KMS-11 (cell line): ENCODE results near the gene MDC1.
A peak's percentile ranks its signal among the peaks of the same experiment; 100 is the strongest.

Experiments
- H2AFZ ChIP-seq: fragments of 200-600 bp; sonication (generic); 2 replicates; pipeline ENCODE4 v1.6.1; 2016; ENCODE audit warnings: antibody characterized with exemption, mixed run types, low read depth
- H3K27ac ChIP-seq: fragments of 200-600 bp; sonication (generic); 2 replicates; pipeline ENCODE4 v1.6.1; 2016; ENCODE audit warnings: mild to moderate bottlenecking, mixed run types
- H3K27me3 ChIP-seq: fragments of 200-600 bp; sonication (generic); 2 replicates; pipeline ENCODE4 v1.6.1; 2017; ENCODE audit warnings: mild to moderate bottlenecking, low read depth, mixed run types, moderate library complexity; ENCODE audit not compliant: insufficient read depth
- H3K36me3 ChIP-seq: fragments of 200-600 bp; sonication (generic); 2 replicates; pipeline ENCODE4 v1.6.1; 2017; ENCODE audit warnings: mild to moderate bottlenecking, mixed run types; ENCODE audit not compliant: insufficient read depth
- H3K4me1 ChIP-seq: fragments of 200-600 bp; sonication (generic); 2 replicates; pipeline ENCODE4 v1.6.1; 2016; ENCODE audit warnings: mild to moderate bottlenecking, low read depth, mixed run types; ENCODE audit not compliant: poor library complexity, severe bottlenecking
- H3K4me2 ChIP-seq: fragments of 200-600 bp; sonication (generic); 2 replicates; pipeline ENCODE4 v1.7.0; 2016; ENCODE audit warnings: mild to moderate bottlenecking, mixed run types
- H3K4me3 ChIP-seq: fragments of 200-600 bp; sonication (generic); IDR thresholded peaks from 2 replicates; pipeline ENCODE4 v1.6.1; 2017; ENCODE audit warnings: low read depth, low read length, mixed read lengths; ENCODE audit not compliant: insufficient read depth
- H3K79me2 ChIP-seq: fragments of 200-600 bp; sonication (generic); 2 replicates; pipeline ENCODE4 v1.6.1; 2016; ENCODE audit warnings: low read depth, mixed run types; ENCODE audit not compliant: insufficient read depth
- H3K9ac ChIP-seq: fragments of 200-600 bp; sonication (generic); 2 replicates; pipeline ENCODE4 v1.6.1; 2016; ENCODE audit warnings: mild to moderate bottlenecking, mixed run types
- H4K20me1 ChIP-seq: fragments of 200-600 bp; sonication (generic); 2 replicates; pipeline ENCODE4 v1.6.1; 2016; ENCODE audit warnings: mild to moderate bottlenecking, mixed run types; ENCODE audit not compliant: insufficient read depth
- CTCF ChIP-seq: fragments of 200-600 bp; sonication (generic); conservative IDR thresholded peaks from 2 replicates; pipeline ENCODE4 v1.6.1; 2017; ENCODE audit warnings: low read depth, mild to moderate bottlenecking, antibody characterized with exemption, low read length, moderate library complexity, mixed read lengths

MDC1 gene

GRCh38 chr6:30684386-30685156 is 32.5 kb downstream of the MDC1 start:
- Histone ChIP-seq H4K20me1 (no peaks in the 10 kb centered on the region), H3K4me2 (peak overlapping the region; percentile 94), H2AFZ (no peak overlapping the region), H3K79me2 (peaks cover 49% of the 10 kb centered on the region), H3K9ac (peak overlapping the region; percentile 13; the same call in 1 of the 2 replicates), H3K4me1 (peaks cover 62% of the 10 kb centered on the region), H3K36me3 (no peaks in the 10 kb centered on the region), H3K27me3 (no peaks in the 10 kb centered on the region), H3K27ac (peak overlapping the region; percentile 27; the same call in 1 of the 2 replicates), H3K4me3 (no peak overlapping the region)
- TF ChIP-seq CTCF = no peak

DNA sequence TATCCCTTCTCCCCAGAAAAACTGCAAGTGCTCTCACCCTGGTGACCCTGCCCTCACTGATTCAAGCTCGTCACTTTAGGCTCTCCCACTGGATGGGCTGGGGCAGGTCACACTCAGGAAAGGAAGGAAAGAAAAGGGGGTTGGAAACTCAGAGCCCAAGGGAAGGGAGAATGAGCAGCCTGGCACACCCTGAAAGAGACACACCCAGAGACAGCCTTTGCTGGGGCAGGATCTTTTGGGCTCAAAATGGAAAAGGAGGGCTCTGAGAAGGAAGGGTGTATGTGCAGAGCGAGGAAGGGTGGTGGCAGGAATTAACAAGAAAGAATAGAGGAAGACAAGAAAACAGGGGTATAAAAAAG is 33.1 kb downstream of the MDC1 start:
- H3K79me2 ChIP-seq = peaks cover 49% of the 10 kb centered on the region
- H3K27ac ChIP-seq = peak overlapping the region; percentile 27; the same call in 1 of the 2 replicates
- peak overlapping the region; percentile 94 for H3K4me2 ChIP-seq
- H3K36me3 ChIP-seq = no peaks in the 10 kb centered on the region
- no peak overlapping the region for H3K4me3 ChIP-seq
- no peak overlapping the region for H2AFZ ChIP-seq
- H3K9ac ChIP-seq = peak overlapping the region; percentile 13; the same call in 1 of the 2 replicates
- TF ChIP-seq CTCF = no peak
- H4K20me1 ChIP-seq = no peaks in the 10 kb centered on the region
- no peaks in the 10 kb centered on the region for H3K27me3 ChIP-seq
- peaks cover 59% of the 10 kb centered on the region for H3K4me1 ChIP-seq

DNA sequence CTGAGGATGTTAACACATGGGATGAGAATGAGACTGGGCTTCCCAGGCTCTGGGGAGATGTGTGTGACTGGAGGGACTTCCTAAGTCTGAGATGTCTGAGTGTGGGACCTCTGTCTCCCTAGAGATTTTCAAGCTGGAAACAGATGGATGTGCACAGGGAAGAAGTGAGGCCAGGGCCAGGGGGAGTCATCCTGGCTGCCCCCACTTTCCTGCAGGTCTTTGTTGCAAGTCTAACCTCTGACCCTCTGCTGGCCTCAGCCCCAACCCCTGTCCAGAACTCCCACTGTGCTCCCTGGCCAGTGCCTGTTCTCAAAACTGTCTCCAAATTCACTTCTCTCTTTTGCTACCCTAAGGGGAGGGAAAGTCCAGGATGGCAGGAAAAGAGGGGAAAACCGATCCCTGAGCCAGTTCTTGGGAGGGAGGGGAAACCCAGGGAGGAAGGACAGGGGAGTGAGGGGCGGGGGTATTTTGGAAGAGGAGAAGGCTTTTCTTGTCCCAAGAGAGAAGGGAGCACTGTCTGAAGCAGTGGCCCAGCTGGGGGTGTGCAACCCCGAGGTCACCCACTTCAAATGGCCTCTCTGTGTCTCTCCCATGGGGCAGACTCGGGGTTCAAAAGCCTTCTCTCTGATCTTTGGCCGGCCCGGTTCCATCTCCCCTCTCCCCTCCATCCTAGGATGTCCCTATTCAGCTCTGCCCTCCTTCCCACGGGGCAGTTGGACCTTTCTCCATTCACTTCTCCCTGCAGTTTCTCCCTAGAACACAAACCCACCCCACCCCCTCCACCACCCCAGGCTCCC is 33.7 kb downstream of the MDC1 start:
- Histone ChIP-seq H3K27ac (peak overlapping the region; percentile 65), H3K4me2 (peak overlapping the region; percentile 94), H3K79me2 (peaks cover 49% of the 10 kb centered on the region), H4K20me1 (no peaks in the 10 kb centered on the region), H3K36me3 (no peaks in the 10 kb centered on the region), H2AFZ (peak overlapping the region; percentile 15; the same call in 1 of the 2 replicates), H3K9ac (peak overlapping the region; percentile 45; the same call in 1 of the 2 replicates), H3K27me3 (no peaks in the 10 kb centered on the region), H3K4me1 (peaks cover 59% of the 10 kb centered on the region), H3K4me3 (no peak overlapping the region)
- no peak for TF ChIP-seq CTCF

DNA sequence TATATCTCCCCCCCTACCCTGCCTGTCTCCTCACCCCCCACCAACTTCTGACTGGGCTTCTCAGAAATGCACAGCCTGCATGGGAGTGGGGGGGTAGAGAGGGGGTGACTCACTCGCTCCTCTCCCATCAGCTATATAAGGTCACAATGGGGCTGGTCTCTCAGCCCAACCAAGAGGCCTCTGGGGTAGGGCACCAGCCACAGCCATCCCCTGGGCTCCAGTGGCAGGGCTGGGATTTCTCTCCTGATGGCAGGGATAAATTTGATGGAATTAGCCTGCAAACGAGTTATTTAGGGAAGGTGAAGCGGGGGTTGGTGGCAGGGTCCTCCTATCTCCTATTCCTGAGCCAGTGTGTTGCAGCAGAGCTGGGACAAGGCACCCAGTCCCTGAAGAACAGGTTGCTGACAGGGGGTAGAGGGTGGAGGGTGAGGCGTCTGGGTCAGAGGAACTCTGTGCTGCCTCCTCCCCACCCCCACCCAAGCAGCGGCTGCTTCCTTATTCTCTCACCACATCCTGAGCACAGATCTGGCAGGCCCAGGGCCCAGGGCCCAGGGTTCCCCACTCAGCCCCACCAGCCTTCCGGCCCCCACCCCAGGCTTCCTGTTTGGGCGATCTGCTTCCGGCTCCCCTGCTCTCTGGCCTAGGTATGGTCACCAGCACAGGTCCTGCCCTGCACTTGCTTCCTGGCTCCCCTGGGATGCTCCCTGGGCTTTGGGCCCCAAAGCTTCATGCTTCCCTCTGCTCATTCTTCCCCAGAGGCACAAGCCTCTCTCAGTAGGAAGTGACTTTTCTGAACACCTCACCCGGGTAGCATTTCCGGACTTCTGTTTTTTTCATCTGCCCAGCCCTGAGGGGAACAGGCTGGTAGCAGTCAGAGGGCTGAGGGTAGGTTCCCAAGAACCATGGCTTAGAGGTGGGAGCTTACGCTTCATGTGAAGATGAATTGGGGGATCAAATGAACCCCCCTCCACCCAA is 34.7 kb downstream of the MDC1 start:
- H2AFZ ChIP-seq = peak overlapping the region; percentile 15; the same call in 1 of the 2 replicates
- H3K4me1 ChIP-seq = peaks cover 49% of the 10 kb centered on the region
- H3K79me2 ChIP-seq = peaks cover 49% of the 10 kb centered on the region
- H3K36me3 ChIP-seq = no peaks in the 10 kb centered on the region
- peak overlapping the region; percentile 94 for H3K4me2 ChIP-seq
- peak overlapping the region; percentile 45; the same call in 1 of the 2 replicates for H3K9ac ChIP-seq
- no peaks in the 10 kb centered on the region for H4K20me1 ChIP-seq
- peak overlapping the region; percentile 65 for H3K27ac ChIP-seq
- TF ChIP-seq CTCF = no peak
- H3K27me3 ChIP-seq = no peaks in the 10 kb centered on the region
- no peak overlapping the region for H3K4me3 ChIP-seq
